MM.1S (cell line): ENCODE data around the gene PCLO.

ENCODE experiments used
- DNase-seq: peaks from one replicate; pipeline ENCODE4 v3.0.0-alpha.2; 2015
- H2AFZ ChIP-seq: fragments of 300-600 bp; sonication (generic); 2 replicates; pipeline ENCODE4 v1.6.0; 2016; ENCODE audit warnings: antibody characterized with exemption, low read length
- H3F3A ChIP-seq: fragments of 300-600 bp; sonication (generic); 2 replicates; pipeline ENCODE4 v1.6.1; 2016; ENCODE audit warnings: mild to moderate bottlenecking, antibody characterized with exemption, low read length, moderate library complexity, mixed read lengths; ENCODE audit not compliant: insufficient read depth
- H3K27ac ChIP-seq: fragments of 300-600 bp; sonication (generic); 2 replicates; pipeline ENCODE4 v1.5.1; 2016; ENCODE audit warnings: mild to moderate bottlenecking, low read length
- H3K27me3 ChIP-seq: fragments of 300-600 bp; sonication (generic); replicated peaks from 2 replicates; pipeline ENCODE4 v1.6.0; 2016; ENCODE audit warnings: low read length; ENCODE audit not compliant: insufficient read depth
- H3K36me3 ChIP-seq: fragments of 300-600 bp; sonication (generic); replicated peaks from 2 replicates; pipeline ENCODE4 v1.6.1; 2016; ENCODE audit warnings: mild to moderate bottlenecking, low read length, mixed read lengths; ENCODE audit not compliant: insufficient read depth
- H3K4me1 ChIP-seq: fragments of 300-600 bp; sonication (generic); 2 replicates; pipeline ENCODE4 v1.6.1; 2016; ENCODE audit warnings: low read length, mixed read lengths
- H3K4me2 ChIP-seq: fragments of 300-600 bp; sonication (generic); 2 replicates; pipeline ENCODE4 v1.6.0; 2016; ENCODE audit warnings: low read depth, low read length
- H3K4me3 ChIP-seq: fragments of 300-600 bp; sonication (generic); 2 replicates; pipeline ENCODE4 v1.5.1; 2016; ENCODE audit warnings: low read length, mixed read lengths
- H3K79me2 ChIP-seq: fragments of 300-600 bp; sonication (generic); 2 replicates; pipeline ENCODE4 v1.6.1; 2016; ENCODE audit warnings: mixed run types, low read length, mixed read lengths
- H3K9ac ChIP-seq: fragments of 300-600 bp; sonication (generic); 2 replicates; pipeline ENCODE4 v1.6.1; 2016; ENCODE audit warnings: low read length, mixed read lengths
- H3K9me2 ChIP-seq: fragments of 300-600 bp; sonication (generic); replicated peaks from 2 replicates; pipeline ENCODE4 v1.6.1; 2016; ENCODE audit warnings: mild to moderate bottlenecking, low read length, mixed read lengths; ENCODE audit not compliant: insufficient read depth
- H3K9me3 ChIP-seq: fragments of 300-600 bp; sonication (generic); replicated peaks from 2 replicates; pipeline ENCODE4 v1.6.1; 2016; ENCODE audit warnings: mild to moderate bottlenecking, low read length, mixed read lengths; ENCODE audit not compliant: insufficient read depth
- H4K20me1 ChIP-seq: fragments of 300-600 bp; sonication (generic); 2 replicates; pipeline ENCODE4 v1.6.1; 2016; ENCODE audit warnings: mild to moderate bottlenecking, low read length, moderate library complexity, mixed read lengths; ENCODE audit not compliant: insufficient read depth
- EZH2 ChIP-seq: fragments of 300-600 bp; sonication (generic); optimal IDR thresholded peaks from 2 replicates; pipeline ENCODE3; 2017; ENCODE audit warnings: low read depth, mild to moderate bottlenecking, antibody characterized with exemption, low read length, mixed read lengths
- EZH2phosphoT487 ChIP-seq: fragments of 300-600 bp; sonication (generic); IDR thresholded peaks from 2 replicates; pipeline ENCODE4 v1.6.1; 2018; ENCODE audit warnings: antibody characterized with exemption, low read length
- TF ChIP-seq, protein P1 (sequence below): fragments of 300-600 bp; sonication (generic); IDR thresholded peaks from 2 replicates; pipeline ENCODE4 v1.5.1; 2016; ENCODE audit warnings: antibody characterized with exemption, low read length, mixed read lengths

PCLO gene

GRCh38 chr7:82839063-82839462 lies 323.6 kb downstream of the PCLO start:
- no peak overlapping the region for H3K27ac ChIP-seq
- H3K79me2 ChIP-seq, result no peaks in the 10 kb centered on the region
- no peaks in the 10 kb centered on the region for H3K4me1 ChIP-seq
- no peaks in the 10 kb centered on the region for H3K9me3 ChIP-seq
- H3K4me2 ChIP-seq, result no peak overlapping the region
- no peaks in the 10 kb centered on the region for H4K20me1 ChIP-seq
- no peak for DNase-seq
- no peaks in the 10 kb centered on the region for H3F3A ChIP-seq
- TF ChIP-seq EZH2, result no peak
- TF ChIP-seq, protein P1, sequence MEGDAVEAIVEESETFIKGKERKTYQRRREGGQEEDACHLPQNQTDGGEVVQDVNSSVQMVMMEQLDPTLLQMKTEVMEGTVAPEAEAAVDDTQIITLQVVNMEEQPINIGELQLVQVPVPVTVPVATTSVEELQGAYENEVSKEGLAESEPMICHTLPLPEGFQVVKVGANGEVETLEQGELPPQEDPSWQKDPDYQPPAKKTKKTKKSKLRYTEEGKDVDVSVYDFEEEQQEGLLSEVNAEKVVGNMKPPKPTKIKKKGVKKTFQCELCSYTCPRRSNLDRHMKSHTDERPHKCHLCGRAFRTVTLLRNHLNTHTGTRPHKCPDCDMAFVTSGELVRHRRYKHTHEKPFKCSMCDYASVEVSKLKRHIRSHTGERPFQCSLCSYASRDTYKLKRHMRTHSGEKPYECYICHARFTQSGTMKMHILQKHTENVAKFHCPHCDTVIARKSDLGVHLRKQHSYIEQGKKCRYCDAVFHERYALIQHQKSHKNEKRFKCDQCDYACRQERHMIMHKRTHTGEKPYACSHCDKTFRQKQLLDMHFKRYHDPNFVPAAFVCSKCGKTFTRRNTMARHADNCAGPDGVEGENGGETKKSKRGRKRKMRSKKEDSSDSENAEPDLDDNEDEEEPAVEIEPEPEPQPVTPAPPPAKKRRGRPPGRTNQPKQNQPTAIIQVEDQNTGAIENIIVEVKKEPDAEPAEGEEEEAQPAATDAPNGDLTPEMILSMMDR, result no peak
- H3K9ac ChIP-seq, result no peak overlapping the region
- no peak overlapping the region for H2AFZ ChIP-seq
- no peaks in the 10 kb centered on the region for H3K9me2 ChIP-seq
- no peaks in the 10 kb centered on the region for H3K27me3 ChIP-seq
- H3K36me3 ChIP-seq, result no peaks in the 10 kb centered on the region
- no peak overlapping the region for H3K4me3 ChIP-seq

GRCh38 chr7:82838314-82838713 lies 324.4 kb downstream of the PCLO start:
- no peak overlapping the region for H3K9ac ChIP-seq
- no peak for DNase-seq
- H3K79me2 ChIP-seq, result no peaks in the 10 kb centered on the region
- H3K9me3 ChIP-seq, result no peaks in the 10 kb centered on the region
- H3K4me1 ChIP-seq, result no peaks in the 10 kb centered on the region
- peak overlapping the region; percentile 31; the same call in 1 of the 2 replicates for H3K4me3 ChIP-seq
- no peaks in the 10 kb centered on the region for H3K27me3 ChIP-seq
- peak overlapping the region; percentile 41 for H3K4me2 ChIP-seq
- H4K20me1 ChIP-seq, result no peaks in the 10 kb centered on the region
- H3K36me3 ChIP-seq, result no peaks in the 10 kb centered on the region
- H2AFZ ChIP-seq, result peak overlapping the region; percentile 38; the same call in 1 of the 2 replicates
- no peak overlapping the region for H3K27ac ChIP-seq
- H3F3A ChIP-seq, result no peaks in the 10 kb centered on the region
- no peaks in the 10 kb centered on the region for H3K9me2 ChIP-seq
- TF ChIP-seq EZH2phosphoT487 (no peak), EZH2 (no peak)
- TF ChIP-seq, protein P1, result no peak

DNA sequence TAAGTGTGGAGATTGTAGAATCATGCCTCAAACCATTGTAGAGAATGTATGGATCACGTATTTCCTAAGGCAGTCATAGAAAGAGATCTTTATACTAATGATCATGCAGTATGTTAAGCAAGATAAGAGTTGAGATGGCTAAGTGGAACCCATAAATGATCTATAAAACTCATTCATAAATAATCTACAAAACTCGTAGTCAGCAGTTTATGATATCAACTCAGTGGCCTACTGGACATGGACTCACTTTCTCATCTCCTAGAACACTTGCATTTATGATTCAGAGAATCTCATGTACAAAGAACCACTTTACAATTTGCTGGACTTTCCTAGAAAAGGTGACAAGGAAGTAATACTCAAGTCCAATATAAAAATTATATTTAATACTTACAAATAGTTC lies 339.6 kb downstream of the PCLO start:
- Histone ChIP-seq H3K4me3 (no peak overlapping the region), H3K79me2 (no peaks in the 10 kb centered on the region), H2AFZ (no peak overlapping the region), H3K36me3 (no peaks in the 10 kb centered on the region), H3K9me3 (no peaks in the 10 kb centered on the region), H3K27ac (no peak overlapping the region), H3K9me2 (no peaks in the 10 kb centered on the region), H4K20me1 (no peaks in the 10 kb centered on the region), H3K27me3 (no peaks in the 10 kb centered on the region), H3K4me2 (no peak overlapping the region), H3K9ac (no peak overlapping the region), H3F3A (no peaks in the 10 kb centered on the region), H3K4me1 (no peaks in the 10 kb centered on the region)
- TF ChIP-seq EZH2 (no peak), EZH2phosphoT487 (no peak)
- TF ChIP-seq, protein P1, result no peak
- no peak for DNase-seq

DNA sequence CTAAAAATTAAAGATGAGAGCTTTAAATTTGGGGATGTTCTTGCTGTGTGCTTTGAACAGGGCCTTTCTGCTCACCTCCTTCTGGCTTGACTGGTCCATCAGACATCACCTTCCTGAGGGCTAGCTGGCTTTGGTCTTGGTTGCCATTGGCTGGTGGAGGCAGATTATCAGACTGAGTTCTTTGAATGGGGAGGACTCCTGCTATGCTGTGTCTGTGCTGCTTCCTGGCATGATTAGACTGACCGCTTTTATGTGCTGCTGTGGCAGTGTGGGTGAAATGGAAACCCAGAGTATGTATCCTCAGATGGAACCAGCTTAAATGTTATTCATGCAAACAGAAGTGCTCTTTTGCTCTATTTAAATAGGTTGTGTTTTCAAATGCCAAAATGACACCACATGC lies 341.6 kb downstream of the PCLO start:
- Histone ChIP-seq H3K4me3 (no peak overlapping the region), H3K4me1 (no peaks in the 10 kb centered on the region), H3K79me2 (no peaks in the 10 kb centered on the region), H3K9me2 (no peaks in the 10 kb centered on the region), H3K27me3 (no peaks in the 10 kb centered on the region), H4K20me1 (no peaks in the 10 kb centered on the region), H3K36me3 (no peaks in the 10 kb centered on the region), H3K9me3 (no peaks in the 10 kb centered on the region), H3K9ac (no peak overlapping the region), H3K27ac (no peak overlapping the region), H3K4me2 (no peak overlapping the region), H3F3A (no peaks in the 10 kb centered on the region), H2AFZ (no peak overlapping the region)
- no peak for DNase-seq
- no peak for TF ChIP-seq EZH2
- TF ChIP-seq, protein P1, result no peak
- TF ChIP-seq EZH2phosphoT487, result no peak
